Right cardiac atrium (tissue), 5 donors: ENCODE results near the gene FANCF. TPM values are rescaled to one million over a fixed set of nuclear protein-coding genes. Genes with fewer than 3 reads are reported as not detected.

ENCODE experiments used
- ATAC-seq, 2 donors: fragments of 200-7000 bp; cut with Tn5 transposase; one replicate each; pipeline versions ENCODE4 v1.8.0 to v1.9.1; 2020; ENCODE audit warnings: moderate library complexity in 2 of 2, mild to moderate bottlenecking in 1 of 2
- DNase-seq, 3 donors: peaks; one replicate each; pipeline ENCODE4 v3.0.0-alpha.2; 2020
- H3K27ac ChIP-seq: one replicate; pipeline ENCODE4 v1.5.1; 2013; ENCODE audit warnings: mild to moderate bottlenecking, low read length, control low read depth, moderate library complexity
- H3K27me3 ChIP-seq: one replicate; pipeline ENCODE4 v1.6.1; 2013; ENCODE audit not compliant: control insufficient read depth, insufficient read depth
- H3K4me1 ChIP-seq: one replicate; pipeline ENCODE4 v1.6.1; 2013; ENCODE audit warnings: low read length; ENCODE audit not compliant: control insufficient read depth, insufficient read depth
- H3K4me3 ChIP-seq: one replicate; pipeline ENCODE4 v1.5.1; 2013; ENCODE audit warnings: low read length, control low read depth
- H3K9me3 ChIP-seq: one replicate; pipeline ENCODE4 v1.6.1; 2013; ENCODE audit warnings: low read length; ENCODE audit not compliant: control insufficient read depth
- WGBS: extraction: QIAGEN DNeasy Blood & Tissue Kit; methylation state at CpG from one replicate; pipeline ENCODE4 v1.1.7; 2013; 5-methylcytosine and 5-hydroxymethylcytosine counted together
- intact Hi-C, 4 donors: fragments of 100-400 bp; cut with DNase I; formaldehyde crosslinking; loops; one replicate each; pipeline versions ENCODE4 v1.11.0 to v1.14.0; 2022 to 2023
- polyA plus RNA-seq: library from polyadenylated mRNA; stranded (reverse); fragments of 200-250 nt; gene quantifications from one replicate; pipeline ENCODE4 v1.2.3, GENCODE V29; 2013
- total RNA-seq, 4 donors: library from RNA; stranded (reverse); fragmentation: NEBNext Ultra II Directional; extraction: Animal tissue kit (Norgen Biotek cat#: 25700); gene quantifications; one replicate each; pipeline ENCODE4 v1.2.1, GENCODE V29; 2021
- donor health status: healthy with polysubstance abuse.
- donor health status: DM: no; HTN: yes; CAD: no.
- donor health status: DM: no; HTN: no; CAD: no.
- donor health status: DM: no; HTN: yes; CAD: no; lungs with severe emphysema.
- donor health status: DM: yes; HTN: yes; CAD: no.

The FANCF gene
- total and polyA plus RNA-seq, 5 donors, result 3.8 to 7.1 (median 6.1) TPM

DNA sequence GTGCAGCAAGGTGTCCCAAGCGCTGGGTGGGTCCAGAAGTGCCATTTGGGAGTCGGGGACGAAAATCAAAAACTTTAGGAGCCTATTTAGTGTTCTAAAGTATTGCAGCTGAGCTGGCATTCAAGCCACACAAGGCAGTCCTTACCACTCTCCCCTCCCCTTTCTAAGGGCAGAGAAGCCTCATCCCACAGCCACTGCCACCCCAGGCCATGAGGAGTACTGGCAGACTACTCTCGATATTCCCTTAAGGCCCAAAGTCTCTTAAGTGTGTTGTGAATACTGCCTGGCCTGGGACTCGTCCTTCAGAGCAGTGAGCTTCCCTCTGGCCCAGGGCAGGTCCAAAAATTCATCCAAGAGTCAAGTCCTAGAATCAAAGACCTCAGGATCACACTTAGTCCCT, 7.8 kb downstream of the FANCF start:
- Histone ChIP-seq H3K4me3 (no peak overlapping the region), H3K4me1 (no peaks in the 10 kb centered on the region), H3K9me3 (no peaks in the 10 kb centered on the region), H3K27ac (no peak overlapping the region), H3K27me3 (no peaks in the 10 kb centered on the region)
- ATAC-seq (no peak), DNase-seq (no peak)
- intact Hi-C loops, result no loop called here
- WGBS, result 89% methylated on average over 5 of the region's 5 CpGs

DNA sequence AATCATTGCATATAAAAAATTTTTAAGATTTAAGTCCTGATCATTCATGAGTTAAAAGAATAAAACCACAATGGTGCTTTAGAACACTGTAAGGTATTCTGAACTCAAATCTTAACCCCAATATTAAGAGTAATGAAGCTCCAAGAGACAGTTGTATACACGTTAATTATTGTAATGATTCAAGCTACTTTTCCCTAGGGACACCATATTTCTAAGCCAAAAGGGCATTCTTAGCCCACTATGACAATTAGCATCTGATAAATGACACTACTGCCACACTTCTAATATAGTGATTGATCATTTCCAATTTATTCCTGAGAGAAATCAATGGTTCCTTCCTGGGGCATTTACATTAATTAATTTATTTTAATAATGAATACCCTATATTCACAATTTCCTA, 21.7 kb downstream of the FANCF start:
- DNase-seq (no peak), ATAC-seq (no peak)
- H3K4me1 ChIP-seq, result no peaks in the 10 kb centered on the region
- H3K27ac ChIP-seq, result no peak overlapping the region
- H3K27me3 ChIP-seq, result no peaks in the 10 kb centered on the region
- H3K9me3 ChIP-seq, result no peaks in the 10 kb centered on the region
- no peak overlapping the region for H3K4me3 ChIP-seq
- intact Hi-C loops, result no loop called here
- WGBS, result 35% methylated on average over 1 of the region's 1 CpG

DNA sequence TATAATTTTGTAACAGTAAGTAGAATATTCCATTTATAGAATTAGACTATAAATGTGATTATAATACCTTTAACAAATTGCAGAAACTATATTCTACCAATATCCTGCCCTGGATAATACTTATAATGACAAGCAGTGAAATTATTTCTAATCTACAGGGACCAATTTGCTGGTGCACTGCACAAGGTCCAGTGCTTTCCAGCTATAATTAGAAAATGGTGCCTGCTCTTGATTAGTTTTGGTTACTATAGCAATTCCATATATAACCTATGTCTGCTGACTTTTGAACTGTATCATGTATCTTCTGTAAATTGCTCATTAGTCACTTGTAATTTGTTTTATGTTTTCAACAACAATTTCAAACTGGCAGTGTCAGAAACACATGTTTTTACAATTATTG, 23.1 kb downstream of the FANCF start:
- Histone ChIP-seq H3K4me3 (no peak overlapping the region), H3K4me1 (no peaks in the 10 kb centered on the region), H3K27me3 (no peaks in the 10 kb centered on the region), H3K9me3 (no peaks in the 10 kb centered on the region), H3K27ac (no peak overlapping the region)
- intact Hi-C loops, result no loop called here
- DNase-seq (no peak), ATAC-seq (no peak)

DNA sequence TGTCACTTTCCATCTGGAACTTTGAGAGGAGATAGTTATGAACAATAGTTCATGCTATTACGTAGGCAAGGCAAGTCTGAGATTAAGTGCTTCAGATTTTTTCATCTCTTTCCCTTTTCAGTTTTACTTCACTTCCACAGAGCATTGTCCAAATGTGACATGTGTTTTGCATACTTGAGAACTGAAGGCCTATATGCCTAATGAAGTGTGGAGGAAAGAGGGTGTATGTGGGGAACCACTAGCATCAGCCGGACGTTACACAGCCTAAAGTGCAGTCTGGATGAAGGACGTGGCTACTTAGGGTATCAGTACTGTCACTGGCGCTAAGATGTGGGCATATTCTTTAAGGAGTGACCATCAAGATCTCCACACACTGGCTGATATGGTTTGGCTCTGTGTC, 26.2 kb downstream of the FANCF start:
- no peak for ATAC-seq
- no peak overlapping the region for H3K4me3 ChIP-seq
- H3K4me1 ChIP-seq, result no peaks in the 10 kb centered on the region
- 85% methylated on average over 5 of the region's 5 CpGs for WGBS
- no peak overlapping the region for H3K27ac ChIP-seq
- H3K9me3 ChIP-seq, result no peaks in the 10 kb centered on the region
- no peaks in the 10 kb centered on the region for H3K27me3 ChIP-seq
- intact Hi-C loops, result no loop called here
- no peak for DNase-seq

DNA sequence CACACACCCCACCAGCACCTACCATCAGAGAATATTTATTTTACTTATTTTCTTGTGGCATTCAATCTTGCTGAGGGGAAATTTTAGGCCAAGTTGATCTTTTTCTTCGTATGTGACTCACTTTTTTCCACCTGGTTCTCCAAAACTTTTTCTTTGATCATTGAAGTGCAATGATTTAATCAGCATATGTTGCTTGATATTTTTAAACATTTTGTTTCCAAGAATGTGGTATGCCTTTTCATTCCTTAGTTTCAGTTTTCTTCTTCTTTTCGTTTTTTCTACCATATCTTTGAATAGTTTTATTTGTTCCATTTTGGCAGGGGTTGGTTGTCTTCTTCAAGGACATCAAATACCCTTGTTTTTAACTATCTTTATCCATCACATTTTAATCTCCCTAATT, 28.6 kb downstream of the FANCF start:
- DNase-seq, result no peak
- no peaks in the 10 kb centered on the region for H3K27me3 ChIP-seq
- intact Hi-C loops, result no loop called here
- no peaks in the 10 kb centered on the region for H3K4me1 ChIP-seq
- no peak overlapping the region for H3K4me3 ChIP-seq
- no peak for ATAC-seq
- H3K27ac ChIP-seq, result no peak overlapping the region
- no peaks in the 10 kb centered on the region for H3K9me3 ChIP-seq
- WGBS, result 80% methylated on average over 2 of the region's 2 CpGs

DNA sequence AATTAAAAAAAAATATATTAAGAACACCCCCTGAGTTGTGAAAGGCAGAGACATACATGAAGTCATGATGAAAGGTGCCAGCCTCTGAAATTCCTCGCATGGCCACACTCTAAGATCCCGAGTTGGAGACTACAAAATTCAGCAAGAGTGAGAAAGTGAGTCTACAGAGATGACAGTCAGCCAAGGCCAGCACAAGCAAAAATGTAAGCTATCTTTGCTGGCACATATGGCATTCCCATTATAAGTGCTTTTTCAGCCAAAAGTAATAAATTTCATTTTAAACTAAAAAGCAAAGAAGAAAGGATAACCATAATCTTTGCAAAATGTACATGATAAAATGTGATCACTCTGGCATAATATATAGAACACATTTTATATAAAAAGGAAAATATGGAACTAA, 40.6 kb downstream of the FANCF start:
- 72% methylated on average over 2 of the region's 2 CpGs for WGBS
- ATAC-seq (no peak), DNase-seq (no peak)
- Histone ChIP-seq H3K4me3 (no peak overlapping the region), H3K9me3 (no peaks in the 10 kb centered on the region), H3K27me3 (no peaks in the 10 kb centered on the region), H3K4me1 (no peaks in the 10 kb centered on the region), H3K27ac (no peak overlapping the region)
- intact Hi-C loops, result no loop called here

DNA sequence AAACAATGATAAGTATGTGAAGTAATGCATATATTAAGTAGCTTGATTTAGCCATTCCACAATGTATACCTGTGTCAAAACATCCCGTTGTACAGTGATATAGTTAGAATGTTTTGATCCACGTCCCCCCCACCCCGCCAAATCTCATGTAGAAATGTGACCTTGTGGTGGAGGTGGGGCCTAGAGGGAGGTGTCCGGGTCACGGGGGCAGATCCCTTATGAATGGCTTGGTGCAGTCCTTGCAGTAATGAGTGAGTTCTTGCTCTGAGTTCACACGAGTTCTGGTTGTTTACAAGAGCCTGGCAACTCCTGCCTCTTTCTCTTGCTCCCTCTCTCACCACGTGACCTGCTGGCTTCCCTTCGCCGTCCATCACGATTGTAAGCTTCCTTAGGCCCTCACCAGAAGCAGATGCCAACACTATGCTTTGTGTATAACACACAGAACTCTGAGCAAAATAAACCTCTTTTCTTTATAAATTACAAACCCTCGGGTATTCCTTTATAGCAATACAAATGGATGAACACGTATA, 41.6 kb downstream of the FANCF start:
- intact Hi-C loops, result no loop called here
- H3K4me1 ChIP-seq, result no peaks in the 10 kb centered on the region
- H3K9me3 ChIP-seq, result no peaks in the 10 kb centered on the region
- DNase-seq, result no peak
- no peak overlapping the region for H3K4me3 ChIP-seq
- ATAC-seq, result no peak
- H3K27me3 ChIP-seq, result no peaks in the 10 kb centered on the region
- no peak overlapping the region for H3K27ac ChIP-seq
- 75% methylated on average over 12 of the region's 12 CpGs for WGBS

DNA sequence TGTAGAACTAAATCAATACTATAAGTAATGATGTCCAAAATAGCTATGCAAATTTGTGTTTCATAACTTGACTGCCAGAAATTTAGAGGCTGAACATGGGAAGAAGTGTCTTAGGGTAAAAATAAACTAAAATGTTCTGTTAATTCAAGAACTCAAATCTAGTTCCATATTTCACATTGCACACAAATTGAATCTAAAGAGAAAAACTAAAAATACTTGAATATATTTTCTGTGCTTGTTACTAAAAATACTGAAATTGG, 43.5 kb downstream of the FANCF start:
- no peak overlapping the region for H3K4me3 ChIP-seq
- no peaks in the 10 kb centered on the region for H3K27me3 ChIP-seq
- H3K27ac ChIP-seq, result no peak overlapping the region
- H3K4me1 ChIP-seq, result no peaks in the 10 kb centered on the region
- DNase-seq (no peak), ATAC-seq (no peak)
- intact Hi-C loops, result no loop called here
- no peaks in the 10 kb centered on the region for H3K9me3 ChIP-seq

DNA sequence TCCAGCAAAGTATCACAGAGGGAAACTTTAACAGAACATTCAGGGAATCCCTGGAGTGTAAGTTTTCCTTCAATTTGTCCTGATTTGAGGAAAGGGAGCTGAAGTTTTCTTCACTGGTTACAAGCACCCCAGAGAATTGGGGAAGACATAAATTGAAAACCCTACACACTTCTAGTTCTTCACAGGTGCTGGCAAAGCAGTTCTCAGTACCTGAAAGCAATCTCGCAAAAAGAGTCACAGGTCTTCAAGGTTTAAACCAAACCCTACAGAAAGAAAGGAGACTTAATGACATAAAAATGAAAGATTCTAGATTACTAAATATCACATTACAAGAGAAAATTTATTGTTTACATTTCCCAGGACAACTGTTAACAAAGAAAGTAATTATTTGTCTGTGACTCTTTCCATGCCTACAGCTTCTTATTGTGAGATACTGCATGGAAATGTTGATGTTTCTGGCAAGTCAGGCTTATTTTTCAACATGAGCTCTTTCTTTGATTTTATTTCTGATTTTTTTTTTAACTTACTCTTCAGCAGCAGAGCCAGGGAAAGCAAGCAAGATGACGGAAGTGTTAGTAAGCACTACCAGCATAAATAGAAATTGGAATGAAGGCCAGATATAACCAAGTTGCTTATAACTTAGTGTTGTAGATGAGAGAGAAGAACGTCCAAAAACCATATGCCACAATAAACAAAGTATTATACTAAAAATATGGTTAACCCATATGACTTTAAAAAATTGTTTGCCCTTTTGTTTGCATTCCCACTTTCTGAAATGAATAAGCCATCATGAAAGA, 44.1 kb downstream of the FANCF start:
- no peaks in the 10 kb centered on the region for H3K27me3 ChIP-seq
- ATAC-seq (no peak), DNase-seq (no peak)
- WGBS, result 54% methylated on average over 3 of the region's 3 CpGs
- no peak overlapping the region for H3K27ac ChIP-seq
- H3K9me3 ChIP-seq, result no peaks in the 10 kb centered on the region
- no peaks in the 10 kb centered on the region for H3K4me1 ChIP-seq
- intact Hi-C loops, result no loop called here
- H3K4me3 ChIP-seq, result no peak overlapping the region

DNA sequence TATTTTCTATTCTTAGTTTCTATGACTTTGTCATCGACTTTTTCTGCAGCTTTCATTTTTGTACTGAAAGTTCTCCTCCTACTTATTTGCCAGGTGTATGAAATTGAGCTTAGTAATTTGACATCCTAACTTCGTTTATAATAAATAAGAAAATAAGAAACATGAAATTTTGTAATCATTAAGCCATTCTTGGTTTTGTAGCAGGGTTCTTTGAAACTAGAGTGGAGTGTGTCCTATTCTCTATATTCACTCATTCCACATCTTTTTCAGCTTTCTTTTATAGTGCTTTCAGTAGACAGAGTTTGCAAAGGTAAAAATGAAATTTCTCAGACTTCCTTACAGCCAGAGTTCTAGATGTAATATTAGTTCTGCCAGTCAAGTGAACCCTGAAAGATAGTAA, 47.8 kb downstream of the FANCF start:
- 75% methylated on average over 2 of the region's 2 CpGs for WGBS
- Histone ChIP-seq H3K4me3 (no peak overlapping the region), H3K4me1 (no peaks in the 10 kb centered on the region), H3K27ac (no peak overlapping the region), H3K27me3 (no peaks in the 10 kb centered on the region), H3K9me3 (no peaks in the 10 kb centered on the region)
- intact Hi-C loops, result no loop called here
- no peak for DNase-seq
- no peak for ATAC-seq
